ENCODE data around the gene C19orf25. TPM values are rescaled to one million over a fixed set of nuclear protein-coding genes. Genes with fewer than 3 reads are reported as not detected.
A peak's percentile ranks its signal among the peaks of the same experiment; 100 is the strongest.

C19orf25 gene
- total RNA-seq, 4 donors from 2014 or later = 34.3 to 49.6 (median 45.7) TPM

DNA sequence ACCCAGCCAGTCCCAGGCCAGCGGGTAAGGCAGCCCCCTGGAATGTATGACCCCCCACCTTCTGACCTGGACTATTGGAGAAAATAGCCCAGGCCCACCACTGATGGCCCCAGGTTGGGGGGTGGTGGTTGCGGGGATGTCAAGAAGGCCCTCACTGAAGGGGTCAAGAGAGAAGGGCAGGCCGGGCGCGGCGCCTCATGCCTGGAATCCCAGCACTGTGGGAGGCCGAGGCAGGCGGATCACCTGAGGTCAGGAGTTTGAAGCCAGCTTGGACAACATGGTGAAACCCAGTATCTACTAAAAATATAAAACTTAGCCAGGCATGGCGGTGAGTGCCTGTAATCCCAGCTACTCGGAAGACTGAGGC, 35.3 kb upstream of the C19orf25 start:
- TF ChIP-seq POLR2A (IDR thresholded peaks at IDR 0.05) = no peak
- TF ChIP-seq, protein P1, sequence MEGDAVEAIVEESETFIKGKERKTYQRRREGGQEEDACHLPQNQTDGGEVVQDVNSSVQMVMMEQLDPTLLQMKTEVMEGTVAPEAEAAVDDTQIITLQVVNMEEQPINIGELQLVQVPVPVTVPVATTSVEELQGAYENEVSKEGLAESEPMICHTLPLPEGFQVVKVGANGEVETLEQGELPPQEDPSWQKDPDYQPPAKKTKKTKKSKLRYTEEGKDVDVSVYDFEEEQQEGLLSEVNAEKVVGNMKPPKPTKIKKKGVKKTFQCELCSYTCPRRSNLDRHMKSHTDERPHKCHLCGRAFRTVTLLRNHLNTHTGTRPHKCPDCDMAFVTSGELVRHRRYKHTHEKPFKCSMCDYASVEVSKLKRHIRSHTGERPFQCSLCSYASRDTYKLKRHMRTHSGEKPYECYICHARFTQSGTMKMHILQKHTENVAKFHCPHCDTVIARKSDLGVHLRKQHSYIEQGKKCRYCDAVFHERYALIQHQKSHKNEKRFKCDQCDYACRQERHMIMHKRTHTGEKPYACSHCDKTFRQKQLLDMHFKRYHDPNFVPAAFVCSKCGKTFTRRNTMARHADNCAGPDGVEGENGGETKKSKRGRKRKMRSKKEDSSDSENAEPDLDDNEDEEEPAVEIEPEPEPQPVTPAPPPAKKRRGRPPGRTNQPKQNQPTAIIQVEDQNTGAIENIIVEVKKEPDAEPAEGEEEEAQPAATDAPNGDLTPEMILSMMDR (IDR thresholded peaks at IDR 0.05) = no peak
- 72 to 81% methylated on average over 10 of the region's 10 CpGs for WGBS, 2 donors
- DNase-seq (ENCODE audit: low spot score in 2 of 2) = no peak
- no peak overlapping the region for H3K4me3 ChIP-seq (ENCODE audit: low read depth, poor library complexity, severe bottlenecking)
- intact Hi-C loops (cut with DNase I; ENCODE audit: low total_unique reads) = no loop called here

DNA sequence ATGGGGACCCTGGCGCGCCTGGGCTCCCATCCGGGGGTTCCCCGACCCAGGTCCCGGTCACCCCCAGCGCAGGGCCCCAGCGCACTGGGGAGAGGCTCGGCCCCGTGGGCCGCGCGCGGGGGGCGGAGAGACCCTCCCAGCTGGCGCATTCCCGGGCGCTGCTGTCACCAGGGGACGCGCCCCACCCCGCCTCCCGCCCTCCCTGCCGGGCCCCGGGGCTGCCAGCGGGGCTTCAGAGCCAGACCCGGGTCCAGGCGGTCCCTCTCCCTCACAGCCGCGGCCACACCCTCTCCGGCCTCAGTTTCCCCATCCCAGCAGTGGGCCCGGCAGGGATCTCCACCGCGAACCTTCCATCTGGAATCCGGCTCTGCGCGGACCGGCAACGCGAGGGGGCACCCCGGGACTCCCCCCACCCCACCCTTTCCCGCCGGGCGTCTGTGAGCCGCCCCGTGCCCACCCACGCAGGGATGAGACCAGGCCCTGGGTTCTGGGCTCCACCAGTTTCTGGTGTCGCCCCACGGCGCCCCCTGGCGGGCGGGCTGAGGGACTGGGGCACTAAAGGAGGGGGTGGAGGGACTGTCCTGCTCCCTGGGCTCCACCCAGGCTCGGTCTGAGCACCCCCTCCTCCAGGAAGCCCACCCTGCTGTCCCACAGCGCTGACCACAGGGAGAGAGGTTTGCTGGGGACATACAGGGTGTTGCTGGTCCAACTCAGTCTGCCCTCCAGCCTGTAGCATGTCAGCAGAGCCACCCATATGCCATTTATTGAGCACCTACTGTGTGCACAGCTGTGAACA, 34.7 kb upstream of the C19orf25 start:
- WGBS, 2 donors = 3 to 8% methylated on average over 21 to 22 of the region's 52 CpGs
- TF ChIP-seq POLR2A (IDR thresholded peaks at IDR 0.05) = no peak
- TF ChIP-seq, protein P1 (IDR thresholded peaks at IDR 0.05) = no peak
- intact Hi-C loops (cut with DNase I; ENCODE audit: low total_unique reads) = no loop called here
- no peak for DNase-seq (ENCODE audit: low spot score in 2 of 2)
- H3K4me3 ChIP-seq (ENCODE audit: low read depth, poor library complexity, severe bottlenecking) = peak overlapping the region; percentile 19

DNA sequence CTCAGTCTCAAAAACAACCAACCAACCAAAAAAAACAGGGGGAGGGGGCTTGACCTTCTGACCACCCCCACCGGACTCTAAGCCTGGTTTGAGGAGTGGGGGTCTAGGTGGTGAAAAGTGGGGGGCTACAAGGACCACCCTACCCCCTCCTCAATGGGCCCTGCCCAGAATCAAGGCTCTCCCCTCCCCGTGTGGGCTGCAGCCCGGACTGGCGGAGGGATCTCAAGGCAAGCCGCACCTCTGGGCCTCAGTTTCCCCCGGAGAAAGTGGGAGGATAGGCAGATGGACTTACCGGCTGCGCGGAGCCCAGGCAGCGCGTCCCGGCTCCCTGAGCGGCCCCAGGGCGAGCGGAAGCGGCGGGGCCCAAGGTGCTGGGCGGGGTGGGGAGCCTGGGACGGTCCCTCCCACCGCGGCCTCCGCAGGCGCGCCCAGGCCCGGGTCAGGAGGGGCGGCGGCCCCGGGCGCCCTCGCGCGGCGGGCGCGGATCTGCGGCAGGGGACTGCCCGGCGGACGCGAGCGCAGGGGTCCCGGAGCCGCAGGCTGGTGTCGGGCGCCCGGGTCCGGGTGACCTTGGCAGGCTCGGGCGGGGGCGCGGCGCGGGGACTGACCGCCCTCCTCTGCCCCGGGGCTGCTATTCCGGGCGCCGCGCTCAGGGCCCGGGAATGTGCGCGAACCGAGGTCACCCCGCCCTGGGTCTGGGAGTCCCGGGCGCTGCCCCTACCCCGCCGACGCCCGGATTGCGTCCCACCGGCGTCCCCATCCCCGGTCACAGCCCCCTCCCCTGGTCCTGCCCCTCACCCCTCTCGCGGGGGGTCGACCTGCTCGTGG, 33.9 kb upstream of the C19orf25 start, which contains the start of gene ADAMTSL5:
ADAMTSL5 (minus strand) TSS at position 349 of the 828 bp plus-strand sequence. CDS start 2,076 bp downstream, outside the sequence.
- 3 to 5% methylated on average over 16 to 46 of the region's 78 CpGs for WGBS, 2 donors
- H3K4me3 ChIP-seq (ENCODE audit: low read depth, poor library complexity, severe bottlenecking) = peak within 1 kb of the TSS; percentile 19
- TF ChIP-seq, protein P1 (IDR thresholded peaks at IDR 0.05) = no peak
- no peak for TF ChIP-seq POLR2A (IDR thresholded peaks at IDR 0.05)
- intact Hi-C loops (cut with DNase I; ENCODE audit: low total_unique reads) = no loop called here
- no peak for DNase-seq (ENCODE audit: low spot score in 2 of 2)

DNA sequence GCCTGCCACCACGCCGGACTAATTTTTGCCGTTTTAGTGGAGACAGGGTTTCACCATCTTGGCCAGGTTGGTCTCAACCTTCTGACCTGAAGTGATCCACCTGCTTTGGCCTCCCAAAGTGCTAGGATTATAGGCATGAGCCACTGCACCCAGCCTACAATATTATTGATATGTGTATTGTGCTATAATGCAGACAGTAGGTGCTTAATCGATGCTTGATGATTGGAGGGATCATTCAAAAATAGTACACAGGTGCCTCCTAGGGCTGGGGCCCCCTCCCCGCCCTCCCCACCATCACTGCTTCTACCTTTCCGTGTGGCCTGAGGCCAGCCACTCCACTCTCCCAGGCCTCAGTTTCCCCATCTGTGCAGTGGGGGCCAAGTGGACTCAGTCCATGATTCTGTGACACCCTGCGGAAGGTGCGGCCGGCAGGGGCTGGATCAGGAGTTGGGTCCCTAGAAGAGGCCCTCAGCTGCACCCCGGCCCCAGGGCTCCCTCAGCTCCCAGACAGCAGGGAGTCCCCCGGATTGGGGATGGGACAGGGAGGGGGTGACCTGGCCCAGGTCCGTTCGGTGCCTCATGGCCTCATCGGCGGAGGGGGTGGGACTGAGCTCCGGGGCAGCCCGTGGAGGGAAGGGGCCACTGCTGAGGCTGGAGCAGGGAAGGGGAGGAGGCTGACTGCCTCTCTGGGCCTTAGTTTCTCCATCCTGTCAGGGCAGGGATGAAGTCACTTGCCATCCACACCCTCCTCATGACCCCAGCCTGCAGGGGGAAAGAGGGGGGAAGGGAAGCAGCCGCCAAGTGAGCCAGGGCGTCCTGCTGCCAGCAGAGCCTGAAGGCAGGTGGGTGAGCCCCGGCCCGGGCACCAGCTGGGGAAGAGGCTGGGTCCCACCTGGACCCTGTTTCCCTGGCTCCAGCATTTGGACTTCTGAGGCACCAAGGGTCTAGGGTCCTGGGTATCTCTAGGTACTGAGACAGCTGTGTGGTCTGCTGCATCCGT, 32.6 kb upstream of the C19orf25 start:
- WGBS, 2 donors = 53 to 58% methylated on average over 17 to 22 of the region's 22 CpGs
- TF ChIP-seq POLR2A (IDR thresholded peaks at IDR 0.05) = no peak
- TF ChIP-seq, protein P1 (IDR thresholded peaks at IDR 0.05) = no peak
- no peak for DNase-seq (ENCODE audit: low spot score in 2 of 2)
- H3K4me3 ChIP-seq (ENCODE audit: low read depth, poor library complexity, severe bottlenecking) = no peak overlapping the region
- intact Hi-C loops (cut with DNase I; ENCODE audit: low total_unique reads) = no loop called here

DNA sequence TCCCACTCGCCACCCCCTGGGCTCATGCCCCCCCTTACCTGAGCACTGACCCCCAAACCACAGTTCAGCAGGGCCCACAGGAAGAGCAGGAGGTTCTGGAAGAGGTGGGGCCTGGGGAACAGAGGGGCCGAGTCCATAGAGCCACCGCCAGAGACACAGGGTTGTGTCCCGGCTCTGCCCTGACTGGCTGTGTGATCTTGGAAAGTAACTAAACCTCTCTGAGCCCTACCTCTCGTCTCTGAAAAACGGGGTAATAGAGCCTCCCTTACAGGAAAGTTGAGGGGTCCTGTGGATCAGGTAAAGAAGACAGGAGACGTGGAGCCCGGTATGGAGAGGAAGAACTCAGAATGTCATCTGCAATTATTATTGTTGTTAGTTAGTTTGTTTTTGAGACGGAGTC, 31.8 kb upstream of the C19orf25 start:
- WGBS, 2 donors = 43 to 45% methylated on average over 9 of the region's 9 CpGs
- intact Hi-C loops (cut with DNase I; ENCODE audit: low total_unique reads) = no loop called here
- TF ChIP-seq, protein P1 (IDR thresholded peaks at IDR 0.05) = no peak
- no peak for TF ChIP-seq POLR2A (IDR thresholded peaks at IDR 0.05)
- no peak overlapping the region for H3K4me3 ChIP-seq (ENCODE audit: low read depth, poor library complexity, severe bottlenecking)
- DNase-seq (ENCODE audit: low spot score in 2 of 2) = no peak
